ENCODE measurements around the gene ZNF341. TPM values are rescaled to one million over a fixed set of nuclear protein-coding genes. Genes with fewer than 3 reads are reported as not detected.
A peak's percentile ranks its signal among the peaks of the same experiment; 100 is the strongest.

The ZNF341 gene
- total and polyA plus RNA-seq, 9 of the 15 experiments (the other 6 are each of a cell fraction or from before 2014, with no cell fraction given), result 0.08 to 2.6 (median 1.0) TPM

DNA sequence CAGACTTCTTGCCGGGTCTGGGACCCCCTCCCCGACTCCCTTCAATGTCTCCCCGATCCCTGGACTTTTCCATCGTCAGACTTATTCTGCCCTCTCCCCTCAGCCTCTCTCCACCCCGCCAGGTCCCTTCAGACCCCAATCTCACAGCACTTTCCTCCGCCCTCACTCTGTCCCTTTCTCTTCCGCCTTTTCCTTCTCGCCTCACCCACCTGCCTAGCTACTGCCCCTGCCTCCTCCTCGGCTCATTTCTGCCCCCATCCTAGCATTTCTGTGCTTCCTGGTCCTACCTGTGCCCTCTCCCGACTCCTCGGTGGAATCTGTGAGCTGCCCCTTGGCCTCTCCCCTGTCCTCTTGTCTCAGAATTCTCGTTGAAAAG, 80.0 kb downstream of the ZNF341 start (continued):
- TF ChIP-seq OTX1 (CRISPR knock-in tag; IDR thresholded peaks at IDR 0.05) (peak; percentile 84; the same call in 1 of the 2 replicates), JUNB (CRISPR knock-in tag; conservative IDR thresholded peaks at IDR 0.05) (no peak), ZNF431 (CRISPR knock-in tag; IDR thresholded peaks at IDR 0.05) (no peak), KLF16 (IDR thresholded peaks at IDR 0.05) (no peak), ZC3H8 (IDR thresholded peaks at IDR 0.05) (no peak), PHB2 (IDR thresholded peaks at IDR 0.05; ENCODE audit: low read depth) (0 out of 2 replicates have a peak, but pooled peaks have one; percentile 30), PTRF (tag; IDR thresholded peaks at IDR 0.05) (no peak), ZNF121 (CRISPR knock-in tag; conservative IDR thresholded peaks at IDR 0.05) (no peak), ZNF311 (CRISPR knock-in tag; IDR thresholded peaks at IDR 0.05) (no peak), NR2C1 (IDR thresholded peaks at IDR 0.05) (0 out of 2 replicates have a peak, but pooled peaks have one; percentile 0), NR2C1 (tag; IDR thresholded peaks at IDR 0.05) (no peak), TSC22D4 (tag; IDR thresholded peaks at IDR 0.05) (no peak), ZNF134 (CRISPR knock-in tag; conservative IDR thresholded peaks at IDR 0.05) (no peak), NFRKB (IDR thresholded peaks at IDR 0.05; ENCODE audit: low read depth) (peak; percentile 43; the same call in 1 of the 2 replicates), ZNF785 (CRISPR knock-in tag; IDR thresholded peaks at IDR 0.05) (no peak), RBFOX2 (IDR thresholded peaks at IDR 0.05; ENCODE audit: low read depth, low read length) (no peak), RAD21 (CRISPR knock-in tag; conservative IDR thresholded peaks at IDR 0.05 in 1 of 2, IDR thresholded peaks at IDR 0.05 in 1 of 2) (no peak), WHSC1 (IDR thresholded peaks at IDR 0.05; ENCODE audit: low read length) (no peak), HDGF (IDR thresholded peaks at IDR 0.05) (0 out of 2 replicates have a peak, but pooled peaks have one; percentile 79), NCOA1 (IDR thresholded peaks at IDR 0.05; ENCODE audit: low read depth) (no peak), SUPT5H (IDR thresholded peaks at IDR 0.05) (no peak), KLF10 (CRISPR knock-in tag; IDR thresholded peaks at IDR 0.05) (no peak), ARHGAP35 (IDR thresholded peaks at IDR 0.05; ENCODE audit: partially characterized antibody) (no peak), MIER1 (IDR thresholded peaks at IDR 0.05; ENCODE audit: low read depth) (peak; percentile 42; the same call in 1 of the 2 replicates), MAFK (IDR thresholded peaks at IDR 0.05; ENCODE audit: low read length) (no peak), TEAD1 (CRISPR knock-in tag; IDR thresholded peaks at IDR 0.05) (no peak), ZNF316 (IDR thresholded peaks at IDR 0.05) (no peak), PURB (CRISPR knock-in tag; IDR thresholded peaks at IDR 0.05; ENCODE audit: low read depth) (no peak), CBX8 (IDR thresholded peaks at IDR 0.05; ENCODE audit: borderline replicate concordance, extremely low read depth, low read depth, low read length, poor library complexity, severe bottlenecking) (no peak), ZNF24 (IDR thresholded peaks at IDR 0.05) (no peak), NR2C2 (CRISPR knock-in tag; IDR thresholded peaks at IDR 0.05) (no peak), NR2C2 (tag; IDR thresholded peaks at IDR 0.05) (no peak), MXI1 (IDR thresholded peaks at IDR 0.05; ENCODE audit: low read depth, low read length) (no peak), ZNF3 (CRISPR knock-in tag; IDR thresholded peaks at IDR 0.05) (no peak), HNRNPL (IDR thresholded peaks at IDR 0.05; ENCODE audit: low read depth, low read length) (no peak)
- TF ChIP-seq, protein P1, sequence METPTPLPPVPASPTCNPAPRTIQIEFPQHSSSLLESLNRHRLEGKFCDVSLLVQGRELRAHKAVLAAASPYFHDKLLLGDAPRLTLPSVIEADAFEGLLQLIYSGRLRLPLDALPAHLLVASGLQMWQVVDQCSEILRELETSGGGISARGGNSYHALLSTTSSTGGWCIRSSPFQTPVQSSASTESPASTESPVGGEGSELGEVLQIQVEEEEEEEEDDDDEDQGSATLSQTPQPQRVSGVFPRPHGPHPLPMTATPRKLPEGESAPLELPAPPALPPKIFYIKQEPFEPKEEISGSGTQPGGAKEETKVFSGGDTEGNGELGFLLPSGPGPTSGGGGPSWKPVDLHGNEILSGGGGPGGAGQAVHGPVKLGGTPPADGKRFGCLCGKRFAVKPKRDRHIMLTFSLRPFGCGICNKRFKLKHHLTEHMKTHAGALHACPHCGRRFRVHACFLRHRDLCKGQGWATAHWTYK (CRISPR knock-in tag; IDR thresholded peaks at IDR 0.05), result no peak

All from K562 (cell line).